Thymus (tissue), 11 donors: ENCODE data around the gene TMEM174. TPM values are rescaled to one million over a fixed set of nuclear protein-coding genes. Genes with fewer than 3 reads are reported as not detected.
"Not testable (repeated sequence)": the region's sequence is repeated elsewhere in the genome, so short reads cannot be mapped to it uniquely, and the experiment has no call there.

ENCODE experiments used
- DNase-seq, 9 donors: peaks; one replicate each; pipeline ENCODE4 v3.0.0-alpha.2; 2013; ENCODE audit warnings: low spot score in 9 of 9, low read depth in 6 of 9, missing footprints in 1 of 9
- H3K27ac ChIP-seq, 2 donors: one replicate each; pipeline ENCODE4 v1.5.1; 2013; ENCODE audit warnings: control low read depth in 1 of 2, low read depth in 1 of 2, low read length in 1 of 2, mild to moderate bottlenecking in 1 of 2, moderate library complexity in 1 of 2
- H3K27me3 ChIP-seq, 2 donors: one replicate each; pipeline ENCODE4 v1.5.1; 2013; ENCODE audit warnings: low read length in 1 of 2; ENCODE audit not compliant: control insufficient read depth in 2 of 2, insufficient read depth in 1 of 2
- H3K36me3 ChIP-seq, 2 donors: one replicate each; pipeline ENCODE4 v1.5.1; 2013; ENCODE audit warnings: low read length in 1 of 2, mild to moderate bottlenecking in 1 of 2, moderate library complexity in 1 of 2; ENCODE audit not compliant: control insufficient read depth in 2 of 2, insufficient read depth in 2 of 2
- H3K4me1 ChIP-seq, 2 donors: one replicate each; pipeline ENCODE4 v1.5.1; 2013; ENCODE audit warnings: low read length in 2 of 2; ENCODE audit not compliant: control insufficient read depth in 2 of 2, insufficient read depth in 2 of 2
- H3K4me3 ChIP-seq, 2 donors: one replicate each; pipeline ENCODE4 v1.5.1; 2013; ENCODE audit warnings: low read length in 2 of 2, control low read depth in 1 of 2, mild to moderate bottlenecking in 1 of 2
- H3K9me3 ChIP-seq, 2 donors: one replicate each; pipeline ENCODE4 v1.5.1; 2013; ENCODE audit warnings: low read length in 1 of 2, mild to moderate bottlenecking in 1 of 2; ENCODE audit not compliant: control insufficient read depth in 2 of 2, insufficient read depth in 1 of 2
- WGBS: extraction: QIAGEN DNeasy Blood & Tissue Kit; methylation state at CpG from one replicate; pipeline ENCODE4 v1.1.7; 2013; 5-methylcytosine and 5-hydroxymethylcytosine counted together
- polyA plus RNA-seq: library from polyadenylated mRNA; stranded (reverse); fragments of 200-250 nt; gene quantifications from one replicate; pipeline ENCODE4 v1.2.3, GENCODE V29; 2013
- total RNA-seq: library from RNA; stranded (reverse); fragments of 120-200 nt; gene quantifications from one replicate; pipeline ENCODE4 v1.2.4, GENCODE V29; 2013
- donor health status: healthy.

The TMEM174 gene
- total and polyA plus RNA-seq, 2 donors: 0.02 TPM; not detected in 1

- Histone ChIP-seq H3K27ac (no peak overlapping the region), H3K4me3 (no peak overlapping the region), H3K4me1 (peaks cover 0 to 10% of the 10 kb centered on the region in 2 donors), H3K36me3 (no peaks in the 10 kb centered on the region), H3K27me3 (peaks cover 28 to 51% of the 10 kb centered on the region in 2 donors), H3K9me3 (peaks cover 0 to 1% of the 10 kb centered on the region in 2 donors)
- DNase-seq: no peak
- WGBS: 53% methylated on average over 6 of the region's 6 CpGs
These were observed 40.6 kb downstream of the TMEM174 start for GRCh38 chr5:73213566-73213998.

GRCh38 chr5:73214306-73214705, 41.3 kb downstream of the TMEM174 start:
- 33% methylated on average over 4 of the region's 4 CpGs for WGBS
- H3K4me3 ChIP-seq: no peak overlapping the region
- DNase-seq: no peak
- H3K9me3 ChIP-seq: peaks cover 0 to 1% of the 10 kb centered on the region in 2 donors
- peaks cover 28 to 54% of the 10 kb centered on the region in 2 donors for H3K27me3 ChIP-seq
- H3K4me1 ChIP-seq: peaks cover 0 to 10% of the 10 kb centered on the region in 2 donors
- H3K36me3 ChIP-seq: no peaks in the 10 kb centered on the region
- no peak overlapping the region for H3K27ac ChIP-seq

GRCh38 chr5:73214996-73215395, 42.0 kb downstream of the TMEM174 start:
- no peak overlapping the region for H3K27ac ChIP-seq
- peaks cover 0 to 10% of the 10 kb centered on the region in 2 donors for H3K4me1 ChIP-seq
- 22% methylated on average over 6 of the region's 6 CpGs for WGBS
- H3K4me3 ChIP-seq: no peak overlapping the region
- no peak for DNase-seq
- H3K9me3 ChIP-seq: peaks cover 0 to 1% of the 10 kb centered on the region in 2 donors
- no peaks in the 10 kb centered on the region for H3K36me3 ChIP-seq
- peaks cover 28 to 54% of the 10 kb centered on the region in 2 donors for H3K27me3 ChIP-seq

GRCh38 chr5:73215531-73215890, 42.5 kb downstream of the TMEM174 start:
- H3K27me3 ChIP-seq: peaks cover 28 to 59% of the 10 kb centered on the region in 2 donors

GRCh38 chr5:73215891-73216610, 43.1 kb downstream of the TMEM174 start:
- H3K27me3 ChIP-seq: peaks cover 28 to 61% of the 10 kb centered on the region in 2 donors
- peaks cover 0 to 1% of the 10 kb centered on the region in 2 donors for H3K9me3 ChIP-seq
- peak in 8 of 9 donors; percentile 11 to 66 (median 36) for DNase-seq
- H3K4me1 ChIP-seq: peaks cover 0 to 10% of the 10 kb centered on the region in 2 donors
- peak overlapping the region in 1 of 2 donors; percentile 19 for H3K4me3 ChIP-seq
- no peaks in the 10 kb centered on the region for H3K36me3 ChIP-seq
- H3K27ac ChIP-seq: no peak overlapping the region
- WGBS: 2% methylated on average over 66 of the region's 67 CpGs

More at GRCh38 chr5:73215531-73215890, 42.5 kb downstream of the TMEM174 start:
- Histone ChIP-seq H3K36me3 (no peaks in the 10 kb centered on the region), H3K27ac (no peak overlapping the region), H3K4me1 (peaks cover 0 to 10% of the 10 kb centered on the region in 2 donors), H3K9me3 (peaks cover 0 to 1% of the 10 kb centered on the region in 2 donors), H3K4me3 (no peak overlapping the region)
- DNase-seq: no peak
- whole genome bisulfite sequencing: 7% methylated on average over 10 of the region's 10 CpGs

GRCh38 chr5:73218552-73219171, 45.7 kb downstream of the TMEM174 start:
- H3K9me3 ChIP-seq: peaks cover 0 to 1% of the 10 kb centered on the region in 2 donors
- 43% methylated on average over 4 of the region's 4 CpGs for WGBS
- H3K27me3 ChIP-seq: peaks cover 28 to 68% of the 10 kb centered on the region in 2 donors
- H3K4me3 ChIP-seq: no peak overlapping the region
- no peak for DNase-seq
- H3K4me1 ChIP-seq: peaks cover 0 to 10% of the 10 kb centered on the region in 2 donors
- H3K27ac ChIP-seq: no peak overlapping the region
- H3K36me3 ChIP-seq: no peaks in the 10 kb centered on the region

- 92% methylated on average over 3 of the region's 3 CpGs for WGBS
- H3K4me1 ChIP-seq: peaks cover 0 to 10% of the 10 kb centered on the region in 2 donors
- not testable (repeated sequence) for H3K27ac ChIP-seq, H3K9me3 ChIP-seq, DNase-seq, H3K4me3 ChIP-seq, H3K36me3 ChIP-seq
- peaks cover 23 to 62% of the 10 kb centered on the region in 2 donors for H3K27me3 ChIP-seq
These were observed 46.3 kb downstream of the TMEM174 start for GRCh38 chr5:73219336-73219735.

- H3K27me3 ChIP-seq: peaks cover 7 to 49% of the 10 kb centered on the region in 2 donors
- 95% methylated on average over 1 of the region's 1 CpG for WGBS
These were observed 48.2 kb downstream of the TMEM174 start for GRCh38 chr5:73221161-73221560.

GRCh38 chr5:73221726-73222125, 48.7 kb downstream of the TMEM174 start:
- Histone ChIP-seq H3K9me3 (no peaks in the 10 kb centered on the region), H3K4me1 (no peaks in the 10 kb centered on the region), H3K36me3 (no peaks in the 10 kb centered on the region), H3K27ac (no peak overlapping the region), H3K4me3 (no peak overlapping the region), H3K27me3 (peaks cover 2 to 44% of the 10 kb centered on the region in 2 donors)
- DNase-seq: no peak

More at GRCh38 chr5:73221161-73221560, 48.2 kb downstream of the TMEM174 start:
- Histone ChIP-seq H3K36me3 (no peaks in the 10 kb centered on the region), H3K9me3 (no peaks in the 10 kb centered on the region), H3K4me3 (no peak overlapping the region), H3K4me1 (peaks cover 0 to 3% of the 10 kb centered on the region in 2 donors), H3K27ac (no peak overlapping the region)
- no peak for DNase-seq
